K562 (cell line): Measurements from ENCODE around the gene SLC29A2. TPM values are rescaled to one million over a fixed set of nuclear protein-coding genes. Genes with fewer than 3 reads are reported as not detected.

Source experiments
- CEBPB ChIP-seq: fragments of 450-650 bp; IDR thresholded peaks from 2 replicates; pipeline ENCODE4 v1.6.1; 2016; ENCODE audit warnings: missing genetic modification characterization, missing compliant biosample characterization
- CREBBP ChIP-seq: IDR thresholded peaks from one replicate; pipeline ENCODE4 v1.6.1; 2012; ENCODE audit warnings: low read depth, mild to moderate bottlenecking, control low read depth, inconsistent platforms, low read length
- HNRNPLL ChIP-seq: fragments of 200-400 bp; formaldehyde crosslinking; IDR thresholded peaks from 2 replicates; pipeline ENCODE4 v1.6.1; 2017; ENCODE audit warnings: low read length, low read depth, mild to moderate bottlenecking; ENCODE audit not compliant: poor library complexity, severe bottlenecking
- IRF2 ChIP-seq: sonication (generic); formaldehyde crosslinking; IDR thresholded peaks from 2 replicates; pipeline ENCODE4 v1.8.1; 2022; ENCODE audit warnings: mild to moderate bottlenecking, missing genetic modification reagents
- RAD21 ChIP-seq, 2 experiments: fragments of 250-450 bp in 1 of 2; fragments of 450-650 bp in 1 of 2; sonication (Bioruptor Pico) in 1 of 2; formaldehyde crosslinking in 1 of 2; IDR thresholded peaks in 1 of 2; conservative IDR thresholded peaks in 1 of 2; 2 replicates each; pipeline versions ENCODE4 v1.4.0 to v1.8.0; 2020 to 2022; ENCODE audit warnings: mild to moderate bottlenecking in 2 of 2, moderate library complexity in 1 of 2
- SAFB ChIP-seq: fragments of 200-400 bp; formaldehyde crosslinking; IDR thresholded peaks from 2 replicates; pipeline ENCODE4 v1.6.1; 2017; ENCODE audit warnings: low read depth, low read length, borderline replicate concordance
- SETDB1 ChIP-seq: IDR thresholded peaks from one replicate; pipeline ENCODE4 v1.6.1; 2012; ENCODE audit warnings: low read length, control low read depth, inconsistent platforms
- SLC30A9 ChIP-seq: fragments of 250-450 bp; sonication (Bioruptor Pico); IDR thresholded peaks from 2 replicates; pipeline ENCODE4 v1.8.0; 2022; ENCODE audit warnings: mild to moderate bottlenecking, moderate library complexity
- SMAD2 ChIP-seq: fragments of 150-350 bp; IDR thresholded peaks from 2 replicates; pipeline ENCODE4 v1.6.1; 2014; ENCODE audit warnings: low read depth, mild to moderate bottlenecking, low read length
- XRCC3 ChIP-seq: fragments of 450-650 bp; IDR thresholded peaks from 2 replicates; pipeline ENCODE4 v1.6.1; 2017; ENCODE audit warnings: mild to moderate bottlenecking, moderate library complexity
- ZNF217 ChIP-seq: sonication (generic); formaldehyde crosslinking; IDR thresholded peaks from 2 replicates; pipeline ENCODE4 v1.8.0; 2022; ENCODE audit warnings: mild to moderate bottlenecking, missing genetic modification reagents
- polyA plus RNA-seq, 8 experiments: library from polyadenylated mRNA; depleted of rRNA in 4 of 8; stranded (reverse) in 5 of 8; unstranded in 3 of 8; fragments of >200 nt; fragmentation: Nextera tagmentation in 2 of 8; fragmentation: Illumina TruSeq in 1 of 8; extraction: Ambion mirVana in 2 of 8; extraction: Trizol in 1 of 8; gene quantifications; 2 replicates each; pipeline versions ENCODE4 v1.2.1 to v1.2.3, GENCODE V29; 2011 to 2014; ENCODE audit warnings: inconsistent platforms in 1 of 8, missing spikeins in 1 of 8
- total RNA-seq, 7 experiments: library from RNA; depleted of rRNA in 6 of 7; stranded (reverse); fragments of >200 nt in 6 of 7; fragmentation: Illumina TruSeq in 2 of 7; extraction: Trizol in 2 of 7; gene quantifications; 2 replicates each; pipeline versions ENCODE4 v1.2.1 to v1.2.3, GENCODE V29; 2011 to 2021; ENCODE audit warnings: low replicate concordance in 1 of 7
- TF ChIP-seq, protein P1 (sequence below): fragments of 200-800 bp; sonication (Bioruptor generic); IDR thresholded peaks from 2 replicates; pipeline ENCODE4 v1.6.1; 2016; ENCODE audit warnings: missing genetic modification characterization, missing compliant biosample characterization
- TF ChIP-seq, protein P2 (sequence below): fragments of 450-650 bp; IDR thresholded peaks from 2 replicates; pipeline ENCODE4 v1.6.1; 2016; ENCODE audit warnings: low read depth, mild to moderate bottlenecking, moderate library complexity
- TF ChIP-seq, protein P3 (sequence below): sonication (generic); IDR thresholded peaks from 2 replicates; pipeline ENCODE4 v1.6.1; 2016
- TF ChIP-seq, protein P4 (sequence below): fragments of 150-350 bp; conservative IDR thresholded peaks from 2 replicates; pipeline ENCODE4 v1.6.1; 2014; ENCODE audit warnings: low read length

Gene SLC29A2
- total and polyA plus RNA-seq, 9 of the 15 experiments (the other 6 are each of a cell fraction or from before 2014, with no cell fraction given), result 2.4 to 48.6 (median 14.2) TPM

DNA sequence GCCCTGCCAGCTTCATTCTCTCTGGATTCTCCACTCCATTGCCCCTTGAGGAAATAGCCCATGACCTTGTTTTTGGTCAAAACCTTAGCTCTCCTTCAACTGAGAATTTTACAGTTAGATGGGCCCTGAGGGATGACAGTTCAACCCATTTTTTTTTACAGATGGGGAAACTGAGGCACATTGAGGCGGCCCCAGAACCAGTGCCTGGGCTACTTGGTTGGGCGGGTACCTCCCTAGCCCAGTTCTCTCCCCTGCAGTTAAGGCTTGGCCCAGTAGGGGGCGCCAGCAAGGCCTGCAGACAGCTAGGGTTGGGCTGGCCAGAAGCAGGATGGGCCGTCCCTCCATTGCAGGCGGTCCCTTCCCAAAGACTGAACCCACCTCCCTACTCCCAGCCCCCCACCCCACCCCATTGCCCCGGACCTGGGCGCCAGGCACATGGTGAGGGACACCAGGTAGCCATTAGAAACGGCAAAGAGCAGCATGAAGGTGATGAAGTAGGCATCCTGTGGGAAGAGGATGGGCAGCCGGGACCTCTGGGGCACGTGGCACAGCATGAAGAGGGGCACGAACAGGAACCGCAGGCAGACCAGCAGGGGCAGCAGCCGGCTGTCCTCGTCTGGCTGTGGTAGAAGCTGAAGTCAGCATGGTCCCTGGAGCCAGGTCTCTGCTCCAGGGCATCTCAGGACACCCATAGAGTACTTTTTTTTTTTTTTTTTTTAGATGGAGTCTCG is 7.6 kb downstream of the SLC29A2 start (continued):
- TF ChIP-seq, protein P1, sequence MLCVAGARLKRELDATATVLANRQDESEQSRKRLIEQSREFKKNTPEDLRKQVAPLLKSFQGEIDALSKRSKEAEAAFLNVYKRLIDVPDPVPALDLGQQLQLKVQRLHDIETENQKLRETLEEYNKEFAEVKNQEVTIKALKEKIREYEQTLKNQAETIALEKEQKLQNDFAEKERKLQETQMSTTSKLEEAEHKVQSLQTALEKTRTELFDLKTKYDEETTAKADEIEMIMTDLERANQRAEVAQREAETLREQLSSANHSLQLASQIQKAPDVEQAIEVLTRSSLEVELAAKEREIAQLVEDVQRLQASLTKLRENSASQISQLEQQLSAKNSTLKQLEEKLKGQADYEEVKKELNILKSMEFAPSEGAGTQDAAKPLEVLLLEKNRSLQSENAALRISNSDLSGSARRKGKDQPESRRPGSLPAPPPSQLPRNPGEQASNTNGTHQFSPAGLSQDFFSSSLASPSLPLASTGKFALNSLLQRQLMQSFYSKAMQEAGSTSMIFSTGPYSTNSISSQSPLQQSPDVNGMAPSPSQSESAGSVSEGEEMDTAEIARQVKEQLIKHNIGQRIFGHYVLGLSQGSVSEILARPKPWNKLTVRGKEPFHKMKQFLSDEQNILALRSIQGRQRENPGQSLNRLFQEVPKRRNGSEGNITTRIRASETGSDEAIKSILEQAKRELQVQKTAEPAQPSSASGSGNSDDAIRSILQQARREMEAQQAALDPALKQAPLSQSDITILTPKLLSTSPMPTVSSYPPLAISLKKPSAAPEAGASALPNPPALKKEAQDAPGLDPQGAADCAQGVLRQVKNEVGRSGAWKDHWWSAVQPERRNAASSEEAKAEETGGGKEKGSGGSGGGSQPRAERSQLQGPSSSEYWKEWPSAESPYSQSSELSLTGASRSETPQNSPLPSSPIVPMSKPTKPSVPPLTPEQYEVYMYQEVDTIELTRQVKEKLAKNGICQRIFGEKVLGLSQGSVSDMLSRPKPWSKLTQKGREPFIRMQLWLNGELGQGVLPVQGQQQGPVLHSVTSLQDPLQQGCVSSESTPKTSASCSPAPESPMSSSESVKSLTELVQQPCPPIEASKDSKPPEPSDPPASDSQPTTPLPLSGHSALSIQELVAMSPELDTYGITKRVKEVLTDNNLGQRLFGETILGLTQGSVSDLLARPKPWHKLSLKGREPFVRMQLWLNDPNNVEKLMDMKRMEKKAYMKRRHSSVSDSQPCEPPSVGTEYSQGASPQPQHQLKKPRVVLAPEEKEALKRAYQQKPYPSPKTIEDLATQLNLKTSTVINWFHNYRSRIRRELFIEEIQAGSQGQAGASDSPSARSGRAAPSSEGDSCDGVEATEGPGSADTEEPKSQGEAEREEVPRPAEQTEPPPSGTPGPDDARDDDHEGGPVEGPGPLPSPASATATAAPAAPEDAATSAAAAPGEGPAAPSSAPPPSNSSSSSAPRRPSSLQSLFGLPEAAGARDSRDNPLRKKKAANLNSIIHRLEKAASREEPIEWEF (CRISPR knock-in tag), result no peak
- TF ChIP-seq IRF2 (CRISPR knock-in tag), result no peak
- TF ChIP-seq XRCC3, result no peak
- TF ChIP-seq SLC30A9, result no peak
- TF ChIP-seq HNRNPLL, result no peak
- TF ChIP-seq, protein P2, sequence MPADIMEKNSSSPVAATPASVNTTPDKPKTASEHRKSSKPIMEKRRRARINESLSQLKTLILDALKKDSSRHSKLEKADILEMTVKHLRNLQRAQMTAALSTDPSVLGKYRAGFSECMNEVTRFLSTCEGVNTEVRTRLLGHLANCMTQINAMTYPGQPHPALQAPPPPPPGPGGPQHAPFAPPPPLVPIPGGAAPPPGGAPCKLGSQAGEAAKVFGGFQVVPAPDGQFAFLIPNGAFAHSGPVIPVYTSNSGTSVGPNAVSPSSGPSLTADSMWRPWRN, result no peak
- TF ChIP-seq, protein P3, sequence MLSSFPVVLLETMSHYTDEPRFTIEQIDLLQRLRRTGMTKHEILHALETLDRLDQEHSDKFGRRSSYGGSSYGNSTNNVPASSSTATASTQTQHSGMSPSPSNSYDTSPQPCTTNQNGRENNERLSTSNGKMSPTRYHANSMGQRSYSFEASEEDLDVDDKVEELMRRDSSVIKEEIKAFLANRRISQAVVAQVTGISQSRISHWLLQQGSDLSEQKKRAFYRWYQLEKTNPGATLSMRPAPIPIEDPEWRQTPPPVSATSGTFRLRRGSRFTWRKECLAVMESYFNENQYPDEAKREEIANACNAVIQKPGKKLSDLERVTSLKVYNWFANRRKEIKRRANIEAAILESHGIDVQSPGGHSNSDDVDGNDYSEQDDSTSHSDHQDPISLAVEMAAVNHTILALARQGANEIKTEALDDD, result no peak
- TF ChIP-seq SETDB1, result no peak
- TF ChIP-seq SMAD2, result no peak
- no peak for TF ChIP-seq CREBBP
- TF ChIP-seq, protein P4, sequence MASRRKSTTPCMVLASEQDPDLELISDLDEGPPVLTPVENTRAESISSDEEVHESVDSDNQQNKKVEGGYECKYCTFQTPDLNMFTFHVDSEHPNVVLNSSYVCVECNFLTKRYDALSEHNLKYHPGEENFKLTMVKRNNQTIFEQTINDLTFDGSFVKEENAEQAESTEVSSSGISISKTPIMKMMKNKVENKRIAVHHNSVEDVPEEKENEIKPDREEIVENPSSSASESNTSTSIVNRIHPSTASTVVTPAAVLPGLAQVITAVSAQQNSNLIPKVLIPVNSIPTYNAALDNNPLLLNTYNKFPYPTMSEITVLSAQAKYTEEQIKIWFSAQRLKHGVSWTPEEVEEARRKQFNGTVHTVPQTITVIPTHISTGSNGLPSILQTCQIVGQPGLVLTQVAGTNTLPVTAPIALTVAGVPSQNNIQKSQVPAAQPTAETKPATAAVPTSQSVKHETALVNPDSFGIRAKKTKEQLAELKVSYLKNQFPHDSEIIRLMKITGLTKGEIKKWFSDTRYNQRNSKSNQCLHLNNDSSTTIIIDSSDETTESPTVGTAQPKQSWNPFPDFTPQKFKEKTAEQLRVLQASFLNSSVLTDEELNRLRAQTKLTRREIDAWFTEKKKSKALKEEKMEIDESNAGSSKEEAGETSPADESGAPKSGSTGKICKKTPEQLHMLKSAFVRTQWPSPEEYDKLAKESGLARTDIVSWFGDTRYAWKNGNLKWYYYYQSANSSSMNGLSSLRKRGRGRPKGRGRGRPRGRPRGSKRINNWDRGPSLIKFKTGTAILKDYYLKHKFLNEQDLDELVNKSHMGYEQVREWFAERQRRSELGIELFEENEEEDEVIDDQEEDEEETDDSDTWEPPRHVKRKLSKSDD, result no peak
- TF ChIP-seq CEBPB (tag), result no peak
- TF ChIP-seq ZNF217 (CRISPR knock-in tag), result no peak
- TF ChIP-seq RAD21 (CRISPR knock-in tag; conservative IDR thresholded peaks at IDR 0.05 in 1 of 2, IDR thresholded peaks at IDR 0.05 in 1 of 2), result peak in 1 of 2 experiments; percentile 38; a peak in 1 of 4 replicates
- no peak for TF ChIP-seq SAFB
